PFSK-1 (cell line): Measurements from ENCODE around the gene CLEC16A.

ENCODE experiments used
- POLR2AphosphoS5 ChIP-seq: IDR thresholded peaks from 2 replicates; pipeline ENCODE4 v1.6.1; 2012; ENCODE audit warnings: low read depth, mild to moderate bottlenecking, control low read depth, low read length, moderate library complexity
- SIN3A ChIP-seq: IDR thresholded peaks from 2 replicates; pipeline ENCODE4 v1.6.1; 2012; ENCODE audit warnings: mild to moderate bottlenecking, low read length, moderate library complexity, borderline replicate concordance; ENCODE audit not compliant: insufficient read depth
- TAF1 ChIP-seq: IDR thresholded peaks from 2 replicates; pipeline ENCODE4 v1.6.1; 2012; ENCODE audit warnings: low read length, control low read depth, borderline replicate concordance; ENCODE audit not compliant: insufficient read depth

GRCh38 chr16:11145819-11146211 lies 201.5 kb downstream of the CLEC16A start:
- no peak for TF ChIP-seq SIN3A
- no peak for TF ChIP-seq POLR2AphosphoS5
- no peak for TF ChIP-seq TAF1
